NCI-H1417 (cell line): ENCODE measurements around the gene KSR1.
"Not testable (repeated sequence)": the region's sequence is repeated elsewhere in the genome, so short reads cannot be mapped to it uniquely, and the experiment has no call there.

Source experiments
- DNase-seq, 3 experiments: peaks; one replicate each; lab custom pipeline; 2025; lab: John Stamatoyannopoulos, UW

KSR1 gene

DNA sequence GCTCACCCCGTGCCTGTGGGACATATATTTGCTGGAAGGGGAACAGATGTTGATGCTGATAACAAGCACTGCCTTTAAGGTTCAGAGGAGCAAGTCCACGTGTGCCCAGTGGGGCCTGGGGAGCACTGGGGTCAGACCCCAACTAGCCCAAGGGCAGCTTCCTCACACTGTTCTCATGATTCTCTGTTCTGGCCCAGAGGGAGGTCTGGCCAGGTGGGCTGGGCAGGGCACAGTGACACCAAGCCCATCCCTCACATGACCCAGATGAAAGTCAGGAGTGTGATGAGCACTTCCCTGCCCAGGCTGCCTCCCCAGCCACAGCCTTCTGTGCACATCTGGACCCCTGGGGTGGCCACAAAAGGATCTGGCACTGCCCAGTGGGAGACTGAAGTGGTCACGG lies 29.8 kb upstream of the KSR1 start:
- not testable (repeated sequence) for DNase-seq

DNA sequence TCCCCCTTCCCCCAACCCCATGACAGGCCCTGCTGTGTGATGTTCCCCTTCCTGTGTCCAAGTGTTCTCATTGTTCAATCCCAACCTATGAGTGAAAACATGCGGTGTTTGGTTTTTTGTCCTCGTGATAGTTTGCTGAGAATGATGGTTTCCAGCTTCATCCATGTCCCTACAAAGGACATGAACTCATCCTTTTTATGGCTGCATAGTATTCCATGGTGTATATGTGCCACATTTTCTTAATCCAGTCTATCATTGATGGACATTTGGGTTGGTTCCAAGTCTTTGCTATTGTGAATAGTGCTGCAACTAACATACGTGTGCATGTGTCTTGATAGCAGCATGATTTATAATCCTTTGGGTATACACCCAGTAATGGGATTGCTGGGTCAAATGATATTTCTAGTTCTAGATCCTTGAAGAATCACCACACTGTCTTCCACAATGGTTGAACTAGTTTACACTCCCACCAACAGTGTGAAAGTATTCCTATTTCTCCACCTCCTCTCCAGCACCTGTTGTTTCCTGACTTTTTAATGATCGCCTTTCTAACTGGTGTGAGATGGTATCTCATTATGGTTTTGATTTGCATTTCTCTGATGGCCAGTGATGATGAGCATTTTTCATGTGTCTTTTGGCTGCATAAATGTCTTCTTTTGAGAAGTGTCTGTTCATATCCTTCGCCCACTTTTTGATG lies 28.9 kb upstream of the KSR1 start:
- DNase-seq: not testable (repeated sequence)

GRCh38 chr17:27428781-27429505 lies 27.3 kb upstream of the KSR1 start:
- no peak for DNase-seq

- no peak for DNase-seq
Observed at GRCh38 chr17:27429666-27430382, 26.4 kb upstream of the KSR1 start.

DNA sequence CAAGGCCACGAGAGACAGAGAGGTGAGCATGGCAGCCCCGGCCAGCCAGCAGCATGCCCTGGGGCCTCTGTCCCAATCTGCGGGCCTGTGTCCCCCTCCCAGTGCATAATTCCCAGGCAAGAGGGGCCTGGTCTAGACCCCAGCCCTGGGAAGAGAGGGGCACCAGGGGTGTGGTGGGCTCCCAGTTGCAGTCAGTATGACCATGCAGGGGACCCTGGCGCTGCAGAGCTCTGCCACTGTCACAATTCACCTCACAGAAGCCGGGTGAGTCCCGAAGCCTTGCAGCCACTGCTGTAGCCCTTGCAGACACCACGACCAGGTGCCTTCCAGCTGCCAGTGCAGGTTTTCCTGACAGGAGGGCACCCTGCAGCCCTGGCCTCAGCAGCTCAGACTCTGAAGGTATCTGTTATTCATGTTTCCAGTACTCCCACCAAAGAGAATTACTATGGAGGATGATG lies 25.8 kb upstream of the KSR1 start:
- DNase-seq: no peak

- DNase-seq: peak in 1 of 3 experiments; percentile 14
Observed at GRCh38 chr17:27430882-27431491, 25.3 kb upstream of the KSR1 start.

DNA sequence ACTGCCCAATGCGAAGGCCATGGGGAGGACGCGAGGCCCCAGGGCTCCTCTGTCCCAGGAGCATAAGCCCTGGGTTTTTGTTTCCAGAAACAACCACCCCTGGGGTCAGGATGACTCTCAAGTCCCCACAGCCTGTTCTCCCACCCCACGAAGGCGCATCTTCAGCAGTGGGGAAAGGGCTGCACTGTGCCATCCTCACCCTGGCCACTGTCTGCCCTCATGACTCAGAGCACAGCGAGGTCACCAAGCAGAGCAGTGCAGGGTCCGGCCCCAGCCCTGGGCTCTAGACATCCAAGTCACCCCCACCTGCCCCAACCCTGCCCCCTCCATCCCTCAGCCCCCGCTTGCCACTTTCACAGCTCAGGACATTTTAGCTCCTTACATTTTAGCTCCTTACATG lies 22.7 kb upstream of the KSR1 start:
- DNase-seq: no peak

- not testable (repeated sequence) for DNase-seq
Observed at GRCh38 chr17:27435431-27436070, 20.7 kb upstream of the KSR1 start.

DNA sequence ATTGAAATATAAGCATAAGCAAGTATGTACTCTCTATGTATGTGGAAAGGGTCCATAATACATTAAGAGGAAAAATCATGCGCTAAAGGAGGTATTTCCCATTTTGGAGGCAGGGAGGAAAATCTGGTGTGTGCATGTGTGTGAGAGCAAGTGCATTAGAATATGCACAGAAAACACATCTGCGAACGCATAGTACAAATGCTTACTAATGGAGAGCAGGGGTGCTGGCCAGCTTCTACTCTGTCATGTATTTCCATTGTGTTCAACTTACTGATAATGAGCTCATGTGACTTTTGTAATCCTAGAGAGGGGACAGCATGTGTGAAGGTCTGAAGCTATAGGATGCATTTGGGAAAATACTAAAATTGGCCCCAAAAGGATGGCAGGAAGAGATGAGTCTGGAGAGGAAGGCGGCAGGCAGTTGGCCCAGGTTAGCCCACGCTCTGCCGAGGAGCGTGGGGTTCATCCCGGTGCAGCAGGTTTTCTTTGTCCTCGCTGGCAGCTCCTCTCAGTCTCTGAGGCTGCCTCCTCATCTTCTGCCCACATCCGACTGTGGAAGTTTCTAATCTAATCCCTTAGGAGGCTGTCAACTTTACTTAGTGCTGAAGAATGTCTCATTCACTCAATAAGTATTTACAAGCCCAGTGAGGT lies 17.8 kb upstream of the KSR1 start:
- no peak for DNase-seq

DNA sequence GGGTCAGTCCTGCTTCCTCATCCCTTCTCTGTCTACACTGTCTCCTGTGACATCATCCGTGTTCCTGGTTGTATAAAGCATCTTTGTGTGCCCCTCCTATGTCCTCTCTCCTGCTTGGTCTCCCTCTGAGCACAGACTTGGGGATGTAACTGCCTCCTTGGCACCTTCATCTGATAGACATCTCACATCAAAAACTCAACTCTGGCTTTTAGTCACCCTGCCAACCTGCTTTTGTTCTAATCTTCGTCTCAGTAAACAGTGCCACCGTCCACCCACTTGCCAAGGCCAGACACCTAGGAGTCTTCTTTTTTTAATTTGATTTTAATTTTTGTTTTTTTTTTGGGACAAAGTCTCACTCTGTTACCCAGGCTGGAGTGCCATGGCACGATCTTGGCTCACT lies 16.9 kb upstream of the KSR1 start:
- no peak for DNase-seq

DNA sequence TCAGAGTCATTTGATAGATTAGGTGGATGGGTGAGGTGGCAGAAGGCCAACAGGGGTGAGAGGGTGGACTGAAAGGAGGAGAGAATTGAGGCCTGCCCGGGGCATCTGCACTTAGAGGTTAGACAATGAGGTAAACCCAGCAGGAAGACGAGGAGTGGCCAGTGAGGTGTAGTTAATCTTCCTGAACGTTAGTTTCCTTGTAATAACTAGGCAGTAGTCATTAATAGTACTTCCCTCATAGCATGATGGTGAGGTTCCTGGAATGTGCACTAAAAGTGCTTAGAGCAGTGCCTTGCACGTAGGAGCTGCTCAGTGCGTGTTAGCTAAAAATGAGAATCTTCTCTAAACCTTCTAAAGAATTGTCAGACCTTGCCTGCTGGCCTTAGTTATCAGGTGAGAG lies 13.5 kb upstream of the KSR1 start:
- peak in 2 of 3 experiments; percentile 52 to 79 for DNase-seq

DNA sequence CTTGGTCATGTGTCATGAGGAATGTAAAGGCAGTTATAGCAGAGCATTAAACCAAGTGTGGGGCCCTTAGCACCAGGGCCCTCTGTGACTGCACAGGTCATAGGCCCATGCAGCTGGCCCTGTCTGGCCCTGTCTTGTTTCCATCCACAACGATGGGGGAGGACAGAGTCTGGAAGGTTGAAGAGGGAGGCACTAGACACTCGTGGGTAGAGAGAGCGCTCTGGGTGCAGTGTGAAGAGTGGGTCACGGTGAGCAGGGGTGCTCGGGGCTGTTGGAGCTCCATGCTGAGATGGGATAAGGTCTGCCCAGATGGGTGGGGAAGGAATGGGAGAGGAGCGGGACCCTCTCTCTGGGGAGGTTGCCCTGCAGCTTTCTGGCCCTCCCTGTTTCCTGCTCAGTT lies 12.8 kb upstream of the KSR1 start:
- DNase-seq: no peak

DNA sequence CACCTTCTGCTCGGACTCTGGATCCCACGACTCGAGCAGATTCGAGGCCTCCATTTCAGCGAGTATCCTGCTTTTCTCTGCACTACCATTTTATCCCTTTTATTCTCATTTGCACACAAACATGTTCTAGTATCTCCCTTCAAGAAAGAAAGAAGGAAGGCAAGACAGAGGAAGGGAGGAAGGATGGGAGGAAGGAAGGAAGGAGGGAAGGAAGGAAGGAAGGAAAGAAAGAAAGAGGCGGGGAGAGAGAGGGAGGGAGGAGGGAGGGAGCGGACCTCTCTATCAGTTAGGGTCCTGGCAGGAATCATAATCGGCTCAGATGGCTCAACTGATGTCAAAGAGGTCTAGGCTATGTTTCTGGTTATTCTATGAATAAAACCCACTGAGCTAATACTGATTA lies 10.3 kb upstream of the KSR1 start:
- DNase-seq: no peak

DNA sequence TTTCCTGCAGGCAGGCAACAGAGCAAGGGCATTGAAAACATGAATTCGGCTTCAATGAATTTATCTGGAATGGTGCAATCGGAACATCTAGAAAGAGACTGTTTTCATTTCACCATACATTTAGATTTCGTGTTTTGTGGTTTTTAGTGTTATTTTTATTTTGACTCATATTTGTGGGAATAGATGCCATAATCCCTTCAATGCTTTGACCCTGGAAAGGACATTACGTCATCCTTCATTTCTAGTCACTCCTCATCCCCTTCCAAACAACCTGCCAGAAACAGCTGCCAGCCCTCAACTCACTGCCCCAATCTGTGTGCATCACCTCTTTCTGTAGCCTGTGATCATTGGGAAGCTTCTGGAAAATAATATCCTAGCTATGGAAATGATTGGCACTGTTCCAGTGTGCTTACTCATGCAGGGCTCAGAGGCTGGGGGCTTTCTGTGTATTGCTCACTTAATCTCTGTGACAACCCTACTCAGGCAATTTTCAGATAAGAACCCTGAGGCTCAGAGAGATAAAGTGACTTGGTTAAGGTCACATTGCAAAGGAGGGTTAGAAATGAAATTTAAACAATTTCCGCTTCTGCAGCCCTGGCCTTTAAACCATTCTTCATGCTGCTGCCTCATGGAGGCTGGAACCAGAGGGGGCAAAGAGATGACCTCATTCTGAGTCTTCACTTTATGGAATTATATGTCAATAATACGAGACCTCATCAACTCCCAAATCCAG lies 9.5 kb upstream of the KSR1 start:
- peak in 1 of 3 experiments; percentile 7 for DNase-seq

- DNase-seq: not testable (repeated sequence)
Observed at GRCh38 chr17:27448534-27448933, 7.7 kb upstream of the KSR1 start.

DNA sequence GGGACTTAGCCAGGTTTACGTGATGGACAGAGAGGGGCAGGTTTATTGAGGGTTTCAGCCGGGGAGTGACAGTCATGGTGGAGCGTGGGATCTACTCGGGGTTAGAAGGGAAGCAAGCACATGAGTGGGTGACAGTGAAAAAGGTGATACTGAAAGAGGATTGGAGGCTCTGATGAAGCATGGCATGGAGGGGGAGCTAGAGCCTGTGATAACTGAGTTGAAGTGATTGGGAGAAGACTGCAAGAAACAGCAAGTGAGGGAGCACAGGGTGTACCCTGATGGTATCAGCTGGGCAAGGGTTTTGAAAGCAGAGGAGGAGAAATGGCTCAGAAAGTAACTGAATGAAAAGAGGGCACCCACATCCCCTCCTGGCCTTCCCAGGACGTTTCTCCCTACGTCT lies 6.7 kb upstream of the KSR1 start:
- DNase-seq: no peak

- DNase-seq: no peak
Observed at GRCh38 chr17:27449988-27450387, 6.3 kb upstream of the KSR1 start.

- DNase-seq: no peak
Observed at GRCh38 chr17:27450416-27450815, 5.8 kb upstream of the KSR1 start.

GRCh38 chr17:27451906-27452305 lies 4.3 kb upstream of the KSR1 start:
- DNase-seq: no peak

GRCh38 chr17:27452828-27453227 lies 3.4 kb upstream of the KSR1 start:
- no peak for DNase-seq

- DNase-seq: no peak
Observed at GRCh38 chr17:27453471-27453870, 2.8 kb upstream of the KSR1 start.
